Fibroblast of pulmonary artery (primary cell): Measurements from ENCODE around the gene VGLL4.
"Not testable (repeated sequence)": the region's sequence is repeated elsewhere in the genome, so short reads cannot be mapped to it uniquely, and the experiment has no call there.

Experiments
- DNase-seq: peaks from one replicate; pipeline ENCODE4 v3.0.0-alpha.2; 2010; ENCODE audit warnings: low read depth
- H3K4me3 ChIP-seq: replicated peaks from 2 replicates; pipeline ENCODE4 v1.5.1; 2011; ENCODE audit warnings: low read depth, mild to moderate bottlenecking, control low read depth, low read length, moderate library complexity
- TF ChIP-seq, protein P1 (sequence below): IDR thresholded peaks from 2 replicates; pipeline ENCODE4 v1.5.1; 2011; ENCODE audit warnings: mild to moderate bottlenecking, control low read depth, low read length, inconsistent platforms; ENCODE audit errors: missing control alignments

Gene VGLL4

DNA sequence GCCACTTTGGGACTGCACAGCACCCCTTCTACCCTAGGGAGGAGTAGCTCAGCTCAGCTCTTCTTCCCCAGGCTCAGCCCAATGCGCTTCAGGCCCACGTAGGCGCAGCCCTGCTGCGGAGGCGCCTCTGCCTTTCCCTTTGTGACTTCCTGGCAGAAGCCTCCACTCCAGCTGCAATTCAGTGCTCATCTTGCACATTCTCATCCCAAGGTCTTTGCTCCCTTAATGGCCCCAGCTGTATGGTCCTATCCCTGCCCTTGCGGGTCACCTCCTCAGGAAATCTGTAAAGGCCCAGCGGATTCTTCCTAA, 109.0 kb downstream of the VGLL4 start:
- H3K4me3 ChIP-seq = no peak overlapping the region

GRCh38 chr3:11534011-11534792, 109.5 kb downstream of the VGLL4 start:
- H3K4me3 ChIP-seq = no peak overlapping the region
- TF ChIP-seq, protein P1, sequence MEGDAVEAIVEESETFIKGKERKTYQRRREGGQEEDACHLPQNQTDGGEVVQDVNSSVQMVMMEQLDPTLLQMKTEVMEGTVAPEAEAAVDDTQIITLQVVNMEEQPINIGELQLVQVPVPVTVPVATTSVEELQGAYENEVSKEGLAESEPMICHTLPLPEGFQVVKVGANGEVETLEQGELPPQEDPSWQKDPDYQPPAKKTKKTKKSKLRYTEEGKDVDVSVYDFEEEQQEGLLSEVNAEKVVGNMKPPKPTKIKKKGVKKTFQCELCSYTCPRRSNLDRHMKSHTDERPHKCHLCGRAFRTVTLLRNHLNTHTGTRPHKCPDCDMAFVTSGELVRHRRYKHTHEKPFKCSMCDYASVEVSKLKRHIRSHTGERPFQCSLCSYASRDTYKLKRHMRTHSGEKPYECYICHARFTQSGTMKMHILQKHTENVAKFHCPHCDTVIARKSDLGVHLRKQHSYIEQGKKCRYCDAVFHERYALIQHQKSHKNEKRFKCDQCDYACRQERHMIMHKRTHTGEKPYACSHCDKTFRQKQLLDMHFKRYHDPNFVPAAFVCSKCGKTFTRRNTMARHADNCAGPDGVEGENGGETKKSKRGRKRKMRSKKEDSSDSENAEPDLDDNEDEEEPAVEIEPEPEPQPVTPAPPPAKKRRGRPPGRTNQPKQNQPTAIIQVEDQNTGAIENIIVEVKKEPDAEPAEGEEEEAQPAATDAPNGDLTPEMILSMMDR = no peak
- no peak for DNase-seq

More for the DNA sequence above, 109.0 kb downstream of the VGLL4 start:
- DNase-seq = no peak
- TF ChIP-seq, protein P1 = no peak

DNA sequence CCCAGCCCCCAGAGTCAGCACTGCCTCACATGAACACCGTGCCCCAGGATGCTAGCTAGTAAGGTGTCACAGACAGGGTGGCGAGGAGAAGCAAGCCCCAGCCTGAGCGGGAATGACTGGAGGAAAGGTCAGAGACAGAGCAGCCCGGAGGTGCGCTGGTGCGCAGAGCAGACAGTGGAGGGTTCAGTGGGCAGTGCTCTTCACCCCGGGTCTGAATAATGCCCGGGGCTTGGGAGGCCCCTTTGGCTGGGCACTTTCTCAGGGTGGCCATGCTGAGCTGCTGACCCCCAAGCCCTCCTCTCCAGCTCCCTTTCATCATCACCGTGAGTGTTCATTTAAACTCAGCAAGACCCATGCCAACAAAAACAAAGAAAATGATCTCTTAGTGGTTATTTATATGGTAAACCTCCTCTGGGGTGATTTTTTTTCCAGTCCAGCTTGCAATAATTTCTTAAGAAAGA, 110.8 kb downstream of the VGLL4 start:
- TF ChIP-seq, protein P1 = no peak
- no peak overlapping the region for H3K4me3 ChIP-seq
- DNase-seq = peak; percentile 49

GRCh38 chr3:11530153-11530721, 113.5 kb downstream of the VGLL4 start:
- peak; percentile 94 for DNase-seq
- no peak overlapping the region for H3K4me3 ChIP-seq
- TF ChIP-seq, protein P1 = peak; percentile 30

DNA sequence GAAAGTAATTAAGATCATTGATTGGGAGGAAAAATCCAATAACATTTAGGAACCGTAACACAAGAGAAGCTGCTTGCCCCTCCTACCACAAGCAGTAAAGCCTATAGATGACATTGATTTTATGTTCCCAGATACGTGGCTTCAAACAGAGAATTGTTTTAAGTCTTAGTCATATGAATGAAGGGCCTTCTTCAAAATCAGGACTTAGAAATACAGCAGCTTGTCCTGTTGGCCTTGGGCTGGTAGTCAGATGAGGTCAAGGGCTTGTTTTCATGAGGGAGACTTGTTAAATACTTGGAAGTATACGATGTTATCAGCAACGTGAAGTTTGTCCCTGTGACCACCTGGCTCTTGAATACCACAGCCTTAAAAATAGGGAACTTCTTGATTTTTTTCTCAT, 114.4 kb downstream of the VGLL4 start:
- no peak for DNase-seq
- H3K4me3 ChIP-seq = no peak overlapping the region
- TF ChIP-seq, protein P1 = no peak

- DNase-seq, H3K4me3 ChIP-seq: not testable (repeated sequence)
Observed at GRCh38 chr3:11526121-11526520, 117.6 kb downstream of the VGLL4 start.

- DNase-seq = no peak
- no peak overlapping the region for H3K4me3 ChIP-seq
- TF ChIP-seq, protein P1 = no peak
Observed at GRCh38 chr3:11523572-11524101, 120.1 kb downstream of the VGLL4 start.
